Activated naive CD4-positive, alpha-beta T cell treated with Interleukin-2 at 50 U/mL for 16 hours (primary cell): Measurements from ENCODE around the gene FGGY.
"Not testable (repeated sequence)": the region's sequence is repeated elsewhere in the genome, so short reads cannot be mapped to it uniquely, and the experiment has no call there.

Source experiments
- DNase-seq: peaks from one replicate; pipeline ENCODE4 v3.0.0-alpha.2; 2020

The FGGY gene

GRCh38 chr1:59718064-59718988, 421.4 kb downstream of the FGGY start:
- no peak for DNase-seq

GRCh38 chr1:59718989-59719360, 422.1 kb downstream of the FGGY start:
- DNase-seq, result no peak

GRCh38 chr1:59720326-59721115, 423.6 kb downstream of the FGGY start:
- DNase-seq, result no peak

- DNase-seq, result no peak
Observed at GRCh38 chr1:59730302-59730701, 433.4 kb downstream of the FGGY start.

GRCh38 chr1:59730759-59731478, 434.0 kb downstream of the FGGY start:
- no peak for DNase-seq

- DNase-seq, result no peak
Observed at GRCh38 chr1:59731591-59731990, 434.7 kb downstream of the FGGY start.

- no peak for DNase-seq
Observed at GRCh38 chr1:59732214-59732955, 435.5 kb downstream of the FGGY start.

- DNase-seq, result no peak
Observed at GRCh38 chr1:59733443-59734141, 436.7 kb downstream of the FGGY start.

GRCh38 chr1:59735927-59736326, 439.0 kb downstream of the FGGY start:
- DNase-seq, result not testable (repeated sequence)

GRCh38 chr1:59736744-59737143, 439.9 kb downstream of the FGGY start:
- DNase-seq, result no peak

GRCh38 chr1:59737638-59738037, 440.7 kb downstream of the FGGY start:
- DNase-seq, result no peak

GRCh38 chr1:59738152-59738551, 441.3 kb downstream of the FGGY start:
- DNase-seq, result no peak

- DNase-seq, result no peak
Observed at GRCh38 chr1:59738591-59739015, 441.7 kb downstream of the FGGY start.

GRCh38 chr1:59739111-59739510, 442.2 kb downstream of the FGGY start:
- no peak for DNase-seq

- no peak for DNase-seq
Observed at GRCh38 chr1:59742526-59742925, 445.6 kb downstream of the FGGY start.

- no peak for DNase-seq
Observed at GRCh38 chr1:59743324-59744091, 446.6 kb downstream of the FGGY start.

- no peak for DNase-seq
Observed at GRCh38 chr1:59747420-59748024, 450.6 kb downstream of the FGGY start.

- no peak for DNase-seq
Observed at GRCh38 chr1:59748123-59748522, 451.2 kb downstream of the FGGY start.

GRCh38 chr1:59750328-59751003, 453.6 kb downstream of the FGGY start:
- no peak for DNase-seq

- DNase-seq, result no peak
Observed at GRCh38 chr1:59751004-59751395, 454.1 kb downstream of the FGGY start.
